ENCODE results near the gene STAT3. TPM values are rescaled to one million over a fixed set of nuclear protein-coding genes. Genes with fewer than 3 reads are reported as not detected.

The STAT3 gene
- total and polyA plus RNA-seq, 2 of the 13 experiments (the other 11 are each of a cell fraction or from before 2014, with no cell fraction given), result 61.8 to 62.4 TPM

- TF ChIP-seq HNF4G (IDR thresholded peaks at IDR 0.05; ENCODE audit: borderline replicate concordance, low read depth, low read length) (no peak), HNF4G (CRISPR knock-in tag; IDR thresholded peaks at IDR 0.05; ENCODE audit: borderline replicate concordance, low read depth) (no peak), FOSL2 (CRISPR knock-in tag; IDR thresholded peaks at IDR 0.05) (peak; percentile 92), MTF2 (CRISPR knock-in tag; IDR thresholded peaks at IDR 0.05; ENCODE audit: borderline replicate concordance) (no peak), ZGPAT (CRISPR knock-in tag; IDR thresholded peaks at IDR 0.05) (no peak), MAFK (conservative IDR thresholded peaks at IDR 0.05 in 1 of 2, IDR thresholded peaks at IDR 0.05 in 1 of 2; ENCODE audit: low read length in 2 of 2) (no peak), RERE (CRISPR knock-in tag; IDR thresholded peaks at IDR 0.05; ENCODE audit: low read depth) (no peak), MTF1 (CRISPR knock-in tag; IDR thresholded peaks at IDR 0.05) (no peak), ZNF777 (CRISPR knock-in tag; IDR thresholded peaks at IDR 0.05) (no peak), ZNF282 (IDR thresholded peaks at IDR 0.05; ENCODE audit: partially characterized antibody) (no peak), GATAD2A (CRISPR knock-in tag; IDR thresholded peaks at IDR 0.05) (peak; percentile 62; the same call in 1 of the 2 replicates), ZNF362 (CRISPR knock-in tag; IDR thresholded peaks at IDR 0.05; ENCODE audit: borderline replicate concordance) (0 out of 2 replicates have a peak, but pooled peaks have one; percentile 5), KDM4B (CRISPR knock-in tag; IDR thresholded peaks at IDR 0.05) (no peak), NFATC3 (CRISPR knock-in tag; IDR thresholded peaks at IDR 0.05) (no peak), ZNF232 (CRISPR knock-in tag; IDR thresholded peaks at IDR 0.05; ENCODE audit: borderline replicate concordance) (no peak), CEBPB (IDR thresholded peaks at IDR 0.05; ENCODE audit: borderline replicate concordance, low read depth, low read length) (peak; percentile 32; the same call in 1 of the 2 replicates), ZNF333 (CRISPR knock-in tag; IDR thresholded peaks at IDR 0.05; ENCODE audit: borderline replicate concordance) (no peak), FOXP1 (IDR thresholded peaks at IDR 0.05) (0 out of 2 replicates have a peak, but pooled peaks have one; percentile 22), FOXP1 (CRISPR knock-in tag; IDR thresholded peaks at IDR 0.05) (peak; percentile 66), FOXA3 (CRISPR knock-in tag; IDR thresholded peaks at IDR 0.05) (peak; percentile 36; the same call in 1 of the 2 replicates), ZNF775 (CRISPR knock-in tag; IDR thresholded peaks at IDR 0.05; ENCODE audit: borderline replicate concordance) (0 out of 2 replicates have a peak, but pooled peaks have one; percentile 32)
These were observed 121.1 kb downstream of the STAT3 start (continued) for GRCh38 chr17:42266918-42267766.
